PFSK-1 (cell line): ENCODE measurements around the gene TNIP1.

Experiments
- FOXP2 ChIP-seq: optimal IDR thresholded peaks from 2 replicates; pipeline ENCODE3; 2011; ENCODE audit warnings: borderline replicate concordance, control low read depth, inconsistent platforms; ENCODE audit not compliant: insufficient read depth; ENCODE audit errors: extremely low read length, extremely low read depth
- POLR2AphosphoS5 ChIP-seq: IDR thresholded peaks from 2 replicates; pipeline ENCODE4 v1.6.1; 2012; ENCODE audit warnings: low read depth, mild to moderate bottlenecking, control low read depth, low read length, moderate library complexity
- REST ChIP-seq, 2 experiments: IDR thresholded peaks; 2 replicates each; pipeline versions ENCODE4 v1.6.1 to v1.8.0; 2011 to 2012; ENCODE audit warnings: low read depth in 2 of 2, low read length in 2 of 2, control low read depth in 1 of 2, inconsistent platforms in 1 of 2, mild to moderate bottlenecking in 1 of 2, moderate library complexity in 1 of 2; ENCODE audit not compliant: insufficient read depth in 1 of 2
- SIN3A ChIP-seq: IDR thresholded peaks from 2 replicates; pipeline ENCODE4 v1.6.1; 2012; ENCODE audit warnings: mild to moderate bottlenecking, low read length, moderate library complexity, borderline replicate concordance; ENCODE audit not compliant: insufficient read depth
- TAF1 ChIP-seq: IDR thresholded peaks from 2 replicates; pipeline ENCODE4 v1.6.1; 2012; ENCODE audit warnings: low read length, control low read depth, borderline replicate concordance; ENCODE audit not compliant: insufficient read depth

The TNIP1 gene

DNA sequence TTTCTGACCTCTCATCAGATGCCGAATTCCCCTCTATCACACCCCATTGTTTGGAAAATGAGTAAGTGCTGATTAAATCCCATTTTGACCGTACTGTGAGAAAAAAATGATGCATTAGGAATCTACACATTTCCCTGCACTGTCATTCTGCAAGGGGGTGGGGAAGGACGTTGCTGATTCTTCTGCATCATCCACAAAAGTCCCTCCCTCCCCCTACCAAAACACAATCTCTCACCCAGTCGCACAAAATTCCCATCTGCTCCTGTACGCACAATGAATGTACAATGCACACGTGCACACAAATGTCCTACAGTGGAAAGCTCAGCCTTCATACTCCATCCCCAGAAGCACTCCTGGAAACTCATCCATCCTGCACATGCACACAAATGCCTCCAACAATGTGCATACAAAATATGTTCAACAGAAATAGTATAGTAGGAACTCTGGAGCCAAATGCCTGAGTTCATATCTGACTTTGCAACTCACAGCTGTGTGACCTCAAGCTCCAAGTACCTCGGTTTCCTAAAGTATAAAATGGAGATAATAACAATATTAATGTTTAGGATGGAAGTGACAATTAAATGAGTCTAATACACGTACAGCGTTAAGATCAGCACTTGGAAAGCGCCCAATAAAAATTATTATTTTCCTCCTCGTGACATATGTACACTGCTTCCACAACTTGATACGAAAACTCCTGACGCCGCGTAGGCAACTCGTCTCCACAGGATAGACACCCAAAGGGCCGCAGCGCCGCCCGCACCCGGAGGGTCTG lies 809 bp downstream of the TNIP1 start:
- TF ChIP-seq REST (IDR thresholded peaks at IDR 0.05; ENCODE audit: insufficient read depth in 1 of 2, low read depth in 2 of 2, low read length in 2 of 2) = peak in 1 of 2 experiments; percentile 78; a peak in 2 of 4 replicates
- peak; percentile 64; the same call in 1 of the 2 replicates for TF ChIP-seq SIN3A
- TF ChIP-seq FOXP2 = no peak

DNA sequence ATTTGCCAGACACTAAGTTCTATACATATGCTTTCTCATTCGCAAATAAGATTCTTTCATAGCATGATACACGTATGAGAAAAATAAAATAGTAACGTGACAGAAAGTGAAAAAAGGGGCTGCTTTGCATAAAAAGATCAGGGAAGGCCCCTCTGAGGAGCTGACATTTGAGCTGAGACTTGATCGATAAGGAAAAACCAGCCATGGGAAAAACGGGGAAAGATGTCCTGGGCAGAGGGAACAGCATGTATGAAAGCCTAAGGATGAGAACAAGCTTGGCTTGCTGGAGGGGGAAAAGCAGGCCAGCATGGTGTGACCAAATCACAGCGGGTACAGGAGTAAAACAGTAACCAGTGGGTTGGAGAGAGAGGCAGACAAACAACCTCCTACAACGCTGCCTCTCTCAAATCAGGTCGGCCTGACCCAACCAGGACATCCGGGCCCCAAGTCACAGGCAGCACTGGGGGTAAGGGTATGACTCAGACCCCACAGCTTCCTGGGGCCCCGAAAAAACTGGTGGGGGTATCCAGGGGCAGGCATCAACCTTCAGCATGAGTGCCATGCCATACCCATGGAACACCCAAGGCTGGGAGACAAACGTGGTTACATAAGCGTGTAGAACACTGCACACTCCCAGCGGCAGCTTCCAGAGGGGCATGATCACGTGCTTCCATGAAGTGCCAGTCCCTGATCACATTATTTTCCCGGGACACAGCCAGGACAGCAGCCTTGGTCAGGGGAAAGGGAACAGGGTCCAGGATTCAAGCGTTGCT lies 2.2 kb downstream of the TNIP1 start:
- TF ChIP-seq SIN3A = no peak
- TF ChIP-seq FOXP2 = no peak
- TF ChIP-seq TAF1 = no peak
- no peak for TF ChIP-seq POLR2AphosphoS5
- no peak for TF ChIP-seq REST (IDR thresholded peaks at IDR 0.05; ENCODE audit: insufficient read depth in 1 of 2, low read depth in 2 of 2, low read length in 2 of 2)

DNA sequence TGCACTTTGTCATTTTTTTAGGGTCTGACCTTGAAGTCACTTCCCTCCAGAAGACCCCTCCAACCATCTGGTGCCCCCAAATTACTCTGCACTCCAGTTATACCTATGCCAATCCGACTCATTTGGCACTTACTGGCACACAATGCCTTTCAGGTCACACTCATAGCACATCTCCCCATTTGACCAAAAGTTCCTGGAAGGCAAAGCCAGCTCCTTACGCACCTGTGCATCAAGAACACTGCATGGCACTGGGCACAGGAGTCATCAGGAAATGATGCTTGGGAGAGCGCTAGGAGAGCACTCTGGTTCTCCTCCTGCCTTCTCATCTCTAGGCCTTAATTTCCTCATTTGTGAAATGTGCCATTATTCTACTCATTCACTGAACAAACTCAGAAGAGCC lies 2.9 kb downstream of the TNIP1 start:
- TF ChIP-seq SIN3A (no peak), FOXP2 (no peak), REST (IDR thresholded peaks at IDR 0.05; ENCODE audit: insufficient read depth in 1 of 2, low read depth in 2 of 2, low read length in 2 of 2) (no peak), POLR2AphosphoS5 (no peak), TAF1 (no peak)

DNA sequence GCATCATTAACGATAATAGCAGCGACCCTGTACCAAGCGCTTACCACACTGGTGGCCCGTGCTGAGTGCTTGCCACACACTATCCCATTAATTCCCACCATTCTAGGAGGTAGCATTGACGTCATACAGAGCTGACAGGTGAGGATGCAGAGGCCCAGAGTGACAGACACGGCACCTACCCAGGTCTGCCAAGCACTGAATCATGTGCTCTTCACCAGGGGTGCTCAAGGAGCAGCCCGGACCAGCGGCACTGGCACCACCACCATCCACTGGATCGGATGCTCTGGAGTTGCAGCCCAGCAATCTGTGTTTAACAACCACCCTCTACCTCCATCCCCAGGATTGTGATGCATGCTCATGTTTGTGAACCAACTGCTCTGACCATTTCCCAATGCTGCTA lies 3.4 kb downstream of the TNIP1 start:
- TF ChIP-seq REST (IDR thresholded peaks at IDR 0.05; ENCODE audit: insufficient read depth in 1 of 2, low read depth in 2 of 2, low read length in 2 of 2) (no peak), TAF1 (no peak), POLR2AphosphoS5 (no peak), FOXP2 (no peak), SIN3A (no peak)
